BJ (cell line): Measurements from ENCODE around the gene PIAS1. TPM values are rescaled to one million over a fixed set of nuclear protein-coding genes. Genes with fewer than 3 reads are reported as not detected.

Source experiments
- CTCF ChIA-PET: fragments of 350-600 bp; formaldehyde crosslinking; extraction: SDS; loops from one replicate; lab custom pipeline; 2021; ENCODE audit warnings: antibody characterized with exemption, inconsistent platforms; lab: Yijun Ruan, JAX
- POLR2A ChIA-PET: fragments of 300-600 bp; sonication (Branson Sonifier 250); formaldehyde crosslinking; extraction: SDS; loops from one replicate; lab custom pipeline; 2021; ENCODE audit warnings: antibody characterized with exemption; lab: Charles Lee
- DNase-seq: peaks from one replicate; pipeline ENCODE4 v3.0.0-alpha.2; 2011; ENCODE audit warnings: low read depth
- H3K27me3 ChIP-seq: 2 replicates; pipeline ENCODE4 v1.6.0; 2011; ENCODE audit warnings: low read length; ENCODE audit not compliant: control insufficient read depth, insufficient read depth
- H3K36me3 ChIP-seq: 2 replicates; pipeline ENCODE4 v1.5.1; 2011; ENCODE audit warnings: low read length; ENCODE audit not compliant: control insufficient read depth, insufficient read depth
- H3K4me3 ChIP-seq: 2 replicates; pipeline ENCODE4 v1.5.1; 2011; ENCODE audit warnings: low read depth, mild to moderate bottlenecking, control low read depth, low read length
- CTCF ChIP-seq: IDR thresholded peaks from 2 replicates; pipeline ENCODE4 v1.5.1; 2011; ENCODE audit warnings: low read depth, mild to moderate bottlenecking, control low read depth, inconsistent platforms, low read length, moderate library complexity; ENCODE audit not compliant: insufficient read depth
- polyA plus RNA-seq: library from polyadenylated mRNA; depleted of rRNA; stranded (reverse); fragments of >200 nt; gene quantifications from 2 replicates; pipeline ENCODE4 v1.2.3, GENCODE V29; 2011

PIAS1 gene
- polyA plus RNA-seq, 1 experiment, result 37.4 TPM

GRCh38 chr15:68034081-68034480, 20.0 kb upstream of the PIAS1 start:
- CTCF ChIA-PET, result no interaction called here
- TF ChIP-seq CTCF, result no peak
- H3K4me3 ChIP-seq, result no peak overlapping the region
- H3K36me3 ChIP-seq, result no peaks in the 10 kb centered on the region
- no peaks in the 10 kb centered on the region for H3K27me3 ChIP-seq
- POLR2A ChIA-PET, result no interaction called here
- no peak for DNase-seq

- Histone ChIP-seq H3K36me3 (no peaks in the 10 kb centered on the region), H3K27me3 (no peaks in the 10 kb centered on the region), H3K4me3 (no peak overlapping the region)
- no peak for TF ChIP-seq CTCF
- ChIA-PET POLR2A (no interaction called here), CTCF (interaction anchor here (0.6 to 0.7 kb wide), 2 partner anchors 96 to 128 kb away, joined by 3 to 4 read pairs; no protein-coding TSS in a partner anchor)
- DNase-seq, result no peak
Measured at GRCh38 chr15:68034719-68035293, 19.3 kb upstream of the PIAS1 start.

- CTCF ChIA-PET, result no interaction called here
Measured at GRCh38 chr15:68038246-68038645, 15.9 kb upstream of the PIAS1 start.

GRCh38 chr15:68040144-68040543, 14.0 kb upstream of the PIAS1 start:
- CTCF ChIA-PET, result no interaction called here

More at GRCh38 chr15:68038246-68038645, 15.9 kb upstream of the PIAS1 start:
- Histone ChIP-seq H3K4me3 (no peak overlapping the region), H3K27me3 (peaks cover 4% of the 10 kb centered on the region; the same call in 1 of the 2 replicates), H3K36me3 (no peaks in the 10 kb centered on the region)
- POLR2A ChIA-PET, result no interaction called here
- DNase-seq, result no peak
- TF ChIP-seq CTCF, result no peak

More at GRCh38 chr15:68040144-68040543, 14.0 kb upstream of the PIAS1 start:
- Histone ChIP-seq H3K27me3 (peaks cover 4% of the 10 kb centered on the region; the same call in 1 of the 2 replicates), H3K4me3 (no peak overlapping the region), H3K36me3 (no peaks in the 10 kb centered on the region)
- TF ChIP-seq CTCF, result no peak
- no peak for DNase-seq
- POLR2A ChIA-PET, result no interaction called here
